CD14-positive monocyte (primary cell): Measurements from ENCODE around the gene COL17A1. TPM values are rescaled to one million over a fixed set of nuclear protein-coding genes. Genes with fewer than 3 reads are reported as not detected.
A peak's percentile ranks its signal among the peaks of the same experiment; 100 is the strongest.

Experiments used
- DNase-seq, 3 donors: peaks; one replicate each; pipeline ENCODE4 v3.0.0-alpha.2; 2011 to 2022
- H2AFZ ChIP-seq: 2 replicates; pipeline ENCODE4 v1.6.0; 2012; ENCODE audit warnings: mild to moderate bottlenecking, low read depth, low read length, inconsistent platforms; ENCODE audit not compliant: insufficient read depth, poor library complexity, severe bottlenecking
- H3K27ac ChIP-seq, 2 donors: 1 replicate in 1 of 2; 2 replicates in 1 of 2; pipeline ENCODE4 v1.5.1; 2012 to 2013; ENCODE audit warnings: low read length in 2 of 2, control low read depth in 1 of 2, inconsistent platforms in 1 of 2, low read depth in 1 of 2, mild to moderate bottlenecking in 1 of 2
- H3K27me3 ChIP-seq, 2 donors: one replicate each; pipeline versions ENCODE4 v1.6.0 to v1.6.1; 2011 to 2013; ENCODE audit warnings: low read length in 2 of 2; ENCODE audit not compliant: control insufficient read depth in 2 of 2, insufficient read depth in 2 of 2
- H3K36me3 ChIP-seq, 2 donors: replicated peaks in 1 of 2; 1 replicate in 1 of 2; 2 replicates in 1 of 2; pipeline versions ENCODE4 v1.5.1 to v1.6.1; 2012 to 2013; ENCODE audit warnings: low read length in 2 of 2, control low read depth in 1 of 2, inconsistent platforms in 1 of 2, mild to moderate bottlenecking in 1 of 2; ENCODE audit not compliant: insufficient read depth in 2 of 2, control insufficient read depth in 1 of 2
- H3K4me1 ChIP-seq, 2 donors: 1 replicate in 1 of 2; 2 replicates in 1 of 2; pipeline versions ENCODE4 v1.5.1 to v1.6.1; 2012 to 2013; ENCODE audit warnings: low read length in 2 of 2, control low read depth in 1 of 2, inconsistent platforms in 1 of 2, mild to moderate bottlenecking in 1 of 2, moderate library complexity in 1 of 2; ENCODE audit not compliant: insufficient read depth in 2 of 2, control insufficient read depth in 1 of 2
- H3K4me2 ChIP-seq: replicated peaks from 2 replicates; pipeline ENCODE3; 2012; ENCODE audit warnings: low read length, moderate library complexity, mild to moderate bottlenecking; ENCODE audit not compliant: poor library complexity, severe bottlenecking; ENCODE audit errors: extremely low read depth
- H3K4me3 ChIP-seq, 3 experiments: fragments of 200-600 bp in 1 of 3; sonication (generic) in 1 of 3; replicated peaks in 1 of 3; 1 replicate in 2 of 3; 2 replicates in 1 of 3; pipeline ENCODE4 v1.5.1; 2011 to 2013; ENCODE audit warnings: low read length in 3 of 3, mild to moderate bottlenecking in 3 of 3, control low read depth in 2 of 3, low read depth in 2 of 3, inconsistent platforms in 1 of 3, moderate library complexity in 1 of 3
- H3K79me2 ChIP-seq: 2 replicates; pipeline ENCODE4 v1.6.0; 2012; ENCODE audit warnings: mild to moderate bottlenecking, control low read depth, inconsistent platforms, low read length, moderate library complexity; ENCODE audit not compliant: insufficient read depth
- H3K9ac ChIP-seq: 2 replicates; pipeline ENCODE4 v1.6.0; 2017; ENCODE audit warnings: low read length, mild to moderate bottlenecking; ENCODE audit not compliant: insufficient read depth, poor library complexity, severe bottlenecking
- H3K9me3 ChIP-seq, 2 donors: replicated peaks in 1 of 2; 1 replicate in 1 of 2; 2 replicates in 1 of 2; pipeline versions ENCODE4 v1.5.1 to v1.6.1; 2012 to 2013; ENCODE audit warnings: low read length in 2 of 2, control low read depth in 1 of 2; ENCODE audit not compliant: control insufficient read depth in 1 of 2, insufficient read depth in 1 of 2
- H4K20me1 ChIP-seq: 2 replicates; pipeline ENCODE4 v1.6.0; 2012; ENCODE audit warnings: mild to moderate bottlenecking, low read length, control low read depth, moderate library complexity; ENCODE audit not compliant: insufficient read depth
- H3K27ac Mint-ChIP-seq, 7 donors: one replicate each; pipeline ENCODE4 v1.8.0; 2020; ENCODE audit warnings: mild to moderate bottlenecking in 7 of 7, mixed read lengths in 7 of 7, moderate library complexity in 6 of 7, inconsistent platforms in 2 of 7
- H3K27me3 Mint-ChIP-seq, 3 donors: one replicate each; pipeline ENCODE4 v1.8.0; 2021 to 2022; ENCODE audit warnings: low read depth in 3 of 3, mild to moderate bottlenecking in 3 of 3, mixed read lengths in 3 of 3, moderate library complexity in 3 of 3, inconsistent platforms in 1 of 3
- H3K36me3 Mint-ChIP-seq, 2 donors: one replicate each; pipeline ENCODE4 v1.8.0; 2020; ENCODE audit warnings: mixed read lengths in 2 of 2, inconsistent platforms in 1 of 2, mild to moderate bottlenecking in 1 of 2
- H3K4me1 Mint-ChIP-seq: one replicate; pipeline ENCODE4 v1.8.0; 2020; ENCODE audit warnings: mild to moderate bottlenecking, mixed read lengths
- H3K4me3 Mint-ChIP-seq, 2 donors: one replicate each; pipeline ENCODE4 v1.8.0; 2020; ENCODE audit warnings: mild to moderate bottlenecking in 2 of 2, mixed read lengths in 2 of 2, moderate library complexity in 1 of 2
- H3K9me3 Mint-ChIP-seq, 7 donors: one replicate each; pipeline ENCODE4 v1.8.0; 2020 to 2022; ENCODE audit warnings: mixed read lengths in 7 of 7, mild to moderate bottlenecking in 6 of 7, moderate library complexity in 6 of 7, inconsistent platforms in 2 of 7
- CTCF ChIP-seq: fragments of 200-600 bp; IDR thresholded peaks from one replicate; pipeline ENCODE4 v1.8.0; 2022; ENCODE audit warnings: antibody characterized with exemption, mild to moderate bottlenecking
- WGBS: methylation state at CpG from one replicate; pipeline ENCODE4 v1.1.5; 2013; ENCODE audit warnings: missing lambda C conversion rate; ENCODE audit not compliant: insufficient coverage; 5-methylcytosine and 5-hydroxymethylcytosine counted together
- intact Hi-C, 2 donors: fragments of 100-400 bp; cut with micrococcal nuclease; formaldehyde crosslinking; loops; one replicate each; pipeline versions ENCODE4 v1.15.0 to v1.15.1; 2023
- polyA plus RNA-seq, 3 donors: library from polyadenylated mRNA; depleted of rRNA in 1 of 3; unstranded in 2 of 3; stranded (reverse) in 1 of 3; fragments of 300-500 nt in 2 of 3; fragments of >200 nt in 1 of 3; fragmentation: Illumina TruSeq in 2 of 3; gene quantifications; 1 replicate in 2 of 3; 2 replicates in 1 of 3; pipeline ENCODE4 v1.2.3, GENCODE V29; 2012 to 2021

COL17A1 gene
- polyA plus RNA-seq, 3 donors: not detected

GRCh38 chr10:103983367-103983911 is 102.2 kb downstream of the COL17A1 start:
- Histone ChIP-seq H3K4me1 (peaks cover 8 to 22% of the 10 kb centered on the region in 2 donors), H3K9ac (no peak overlapping the region), H4K20me1 (peaks cover 90% of the 10 kb centered on the region), H3K27ac (no peak overlapping the region), H2AFZ (no peak overlapping the region), H3K4me2 (no peak overlapping the region), H3K36me3 (no peaks in the 10 kb centered on the region), H3K27me3 (no peaks in the 10 kb centered on the region), H3K4me3 (no peak overlapping the region), H3K9me3 (no peaks in the 10 kb centered on the region), H3K79me2 (peaks cover 97% of the 10 kb centered on the region)
- Mint-ChIP-seq H3K27ac (peak overlapping the region in 1 of 7 donors; percentile 69), H3K27me3 (peaks cover 0 to 1% (median 0%) of the 10 kb centered on the region in 3 donors), H3K4me3 (no peak overlapping the region), H3K36me3 (peaks cover 8 to 12% of the 10 kb centered on the region in 2 donors), H3K4me1 (peaks cover 47% of the 10 kb centered on the region), H3K9me3 (no peaks in the 10 kb centered on the region)
- no peak for TF ChIP-seq CTCF
- DNase-seq: no peak
- intact Hi-C loops: no loop called here
- WGBS: 0% methylated on average over 1 of the region's 4 CpGs

GRCh38 chr10:103982639-103983038 is 103.0 kb downstream of the COL17A1 start:
- Histone ChIP-seq H3K4me2 (no peak overlapping the region), H2AFZ (no peak overlapping the region), H3K9me3 (no peaks in the 10 kb centered on the region), H4K20me1 (peaks cover 90% of the 10 kb centered on the region), H3K27ac (no peak overlapping the region), H3K79me2 (peaks cover 97% of the 10 kb centered on the region), H3K36me3 (no peaks in the 10 kb centered on the region), H3K9ac (no peak overlapping the region), H3K4me3 (no peak overlapping the region), H3K27me3 (no peaks in the 10 kb centered on the region), H3K4me1 (peaks cover 8 to 22% of the 10 kb centered on the region in 2 donors)
- H3K27me3 Mint-ChIP-seq: peaks cover 0 to 1% (median 0%) of the 10 kb centered on the region in 3 donors
- intact Hi-C loops: no loop called here
- H3K4me1 Mint-ChIP-seq: peaks cover 44% of the 10 kb centered on the region
- TF ChIP-seq CTCF: no peak
- no peak overlapping the region for H3K4me3 Mint-ChIP-seq
- no CpG with 5 or more reads among the region's 4 CpGs for WGBS
- H3K27ac Mint-ChIP-seq: peak overlapping the region in 1 of 7 donors; percentile 30
- no peaks in the 10 kb centered on the region for H3K9me3 Mint-ChIP-seq
- no peak for DNase-seq
- peaks cover 8 to 12% of the 10 kb centered on the region in 2 donors for H3K36me3 Mint-ChIP-seq

Other genes starting within 250 kb of the COL17A1 start
- under 1 TPM; 0.01 to 0.76 (median 0.05) TPM for gene SH3PXD2A, start 230.3 kb downstream of the COL17A1 start, polyA plus RNA-seq
- 10 to 100 TPM; 19.3 to 37.4 (median 35.9) TPM for gene STN1, start 167.7 kb downstream of the COL17A1 start, polyA plus RNA-seq
- 1 to 10 TPM; 2.9 to 6.5 (median 4.4) TPM for gene SLK, start 118.7 kb downstream of the COL17A1 start, polyA plus RNA-seq
- 10 to 100 TPM in 2 of 3 donors, 1 to 10 TPM in 1; 6.4 to 18.1 (median 16.9) TPM for gene SFR1, start 36.3 kb upstream of the COL17A1 start, polyA plus RNA-seq
- gene CFAP43, start 146.5 kb upstream of the COL17A1 start, polyA plus RNA-seq: under 1 TPM in 1 of 3 donors, not detected in 2; 0.06 TPM
- gene GSTO1, start 169.0 kb upstream of the COL17A1 start, polyA plus RNA-seq: 100 to 1,000 TPM; 131 to 581 (median 495) TPM
- under 1 TPM in 2 of 3 donors, not detected in 1; 0.16 to 0.26 TPM for gene GSTO2, start 183.3 kb upstream of the COL17A1 start, polyA plus RNA-seq